ENCODE results near the gene SF3A1.

The SF3A1 gene

DNA sequence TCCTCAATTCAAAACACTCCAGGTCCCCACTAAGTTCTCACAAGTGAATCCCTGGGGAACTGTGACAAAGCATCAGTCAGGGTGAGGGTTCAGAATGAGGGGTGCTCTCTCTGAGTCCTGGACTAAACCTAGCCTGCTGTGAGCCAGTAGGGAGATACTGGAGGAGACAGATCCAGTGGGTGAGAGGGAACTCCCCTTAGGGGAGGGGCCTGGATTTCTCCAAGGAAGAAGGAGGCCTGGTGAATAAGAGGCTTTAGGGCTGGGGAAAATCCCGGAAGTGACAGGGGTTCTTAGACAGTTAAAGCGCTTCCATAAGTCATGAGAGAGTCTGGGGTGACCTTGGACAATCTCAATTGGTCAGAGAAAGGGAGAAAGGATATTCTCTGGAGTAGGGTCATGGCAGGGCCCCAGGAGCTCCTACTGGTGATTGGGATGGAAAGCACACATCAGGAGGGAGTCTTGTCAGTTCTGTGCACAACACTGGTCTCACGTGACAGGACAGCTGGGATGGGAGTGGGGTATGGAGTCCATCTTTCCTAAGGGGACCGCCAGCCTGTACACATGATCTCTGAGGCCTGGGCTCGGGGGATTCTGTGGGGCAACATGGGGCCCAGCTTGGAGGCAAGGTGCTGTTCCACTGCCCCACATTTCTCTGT lies 31.5 kb downstream of the SF3A1 start:
- DNase-seq (ENCODE audit: low spot score) = no peak

DNA sequence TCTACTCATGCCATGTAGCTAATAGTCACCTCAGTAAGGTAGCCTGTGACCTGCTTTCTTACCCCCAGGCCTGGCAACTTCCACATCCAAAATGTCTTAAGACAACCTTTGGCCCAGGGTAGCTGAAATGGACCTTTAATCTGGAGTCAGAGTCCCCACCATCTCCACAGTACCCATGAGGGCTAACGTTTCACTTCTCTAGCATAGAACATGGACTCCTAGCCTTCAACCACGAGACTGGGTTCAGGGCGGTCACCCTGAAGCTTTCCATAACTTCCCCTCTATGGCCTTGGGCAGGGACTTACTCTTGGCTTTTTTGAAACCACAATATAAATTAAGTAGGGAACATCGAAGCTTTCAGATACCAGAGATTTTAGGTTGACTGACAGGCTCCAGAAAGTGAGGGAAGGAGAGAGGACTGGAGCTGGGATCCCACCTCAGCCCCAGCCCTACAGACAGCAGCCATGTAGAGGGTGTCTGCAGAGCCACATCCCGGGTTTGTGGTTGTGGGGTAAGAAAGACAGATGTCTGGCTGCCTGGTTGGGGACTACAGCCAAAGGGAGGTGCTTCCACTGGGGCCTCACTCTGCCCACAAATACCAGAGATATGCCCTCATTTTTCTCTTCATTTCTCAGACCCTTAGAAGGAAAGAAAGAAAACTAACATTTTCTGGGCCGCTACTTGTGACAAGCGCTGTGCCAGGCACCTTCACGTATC lies 32.5 kb downstream of the SF3A1 start:
- DNase-seq (ENCODE audit: low spot score) = no peak

DNA sequence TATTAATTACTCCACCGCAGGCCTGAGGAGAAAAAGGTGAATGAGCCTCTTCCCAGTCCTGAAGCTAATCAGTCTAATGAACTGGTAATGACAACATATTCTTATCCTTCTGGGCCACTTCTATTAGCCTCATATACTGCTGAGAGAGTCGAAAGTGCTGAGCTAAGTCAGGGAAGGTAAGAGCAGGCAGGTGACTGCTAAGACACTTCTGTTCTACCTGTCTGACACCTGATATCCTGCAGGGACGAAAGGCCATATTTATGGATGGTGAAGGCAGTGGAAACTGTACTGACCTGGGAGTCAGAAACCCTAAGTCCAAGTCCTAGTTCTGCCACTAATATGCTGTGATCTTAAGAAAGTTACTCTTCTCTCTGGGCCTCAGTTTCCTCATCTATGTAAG lies 33.4 kb downstream of the SF3A1 start:
- DNase-seq (ENCODE audit: low spot score) = no peak

DNA sequence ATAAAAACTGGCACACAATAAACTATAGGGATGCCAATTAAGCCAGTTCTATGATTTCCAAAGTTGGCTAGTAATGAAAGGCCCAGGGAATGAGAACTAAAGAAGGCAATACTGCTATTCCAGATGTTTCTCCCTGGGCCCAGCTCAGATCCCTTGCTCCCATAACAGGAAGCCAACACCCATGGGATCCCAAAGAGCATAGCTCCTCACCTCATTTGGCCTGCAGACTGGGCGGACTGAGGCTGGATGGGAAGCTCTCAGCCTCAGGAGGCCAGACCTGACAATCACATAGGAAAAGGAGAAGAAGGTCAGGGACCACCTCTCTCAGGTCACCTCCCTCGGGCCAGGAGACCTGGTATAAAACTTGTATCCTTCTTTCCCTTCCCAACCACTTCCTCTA lies 35.2 kb downstream of the SF3A1 start:
- DNase-seq (ENCODE audit: low spot score) = no peak

DNA sequence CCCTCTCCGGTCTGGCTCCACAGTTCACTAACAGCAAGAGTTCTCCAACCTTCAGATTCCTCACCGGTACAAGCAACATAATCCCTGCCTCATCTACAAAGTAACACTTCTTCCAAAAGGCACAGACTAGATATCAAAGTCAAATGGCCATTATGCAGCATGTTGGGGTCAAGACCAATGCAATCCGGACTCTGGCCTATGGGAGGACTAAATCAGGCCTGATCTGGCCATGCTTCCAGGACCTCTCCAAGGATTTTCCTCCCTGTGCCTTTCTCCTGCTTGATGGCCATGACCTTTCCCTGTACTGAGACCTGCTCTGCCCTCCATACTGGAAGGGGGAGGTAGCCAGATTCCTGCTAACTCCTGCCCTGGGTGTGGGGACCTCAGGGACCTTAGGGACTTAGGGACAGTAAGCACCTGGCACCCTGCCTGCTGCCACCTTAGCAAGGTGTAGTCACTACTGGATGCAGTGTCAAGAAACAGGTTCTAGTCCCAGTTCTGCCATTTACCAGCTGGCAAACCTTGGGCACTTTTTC lies 36.6 kb downstream of the SF3A1 start:
- no peak for DNase-seq (ENCODE audit: low spot score)

DNA sequence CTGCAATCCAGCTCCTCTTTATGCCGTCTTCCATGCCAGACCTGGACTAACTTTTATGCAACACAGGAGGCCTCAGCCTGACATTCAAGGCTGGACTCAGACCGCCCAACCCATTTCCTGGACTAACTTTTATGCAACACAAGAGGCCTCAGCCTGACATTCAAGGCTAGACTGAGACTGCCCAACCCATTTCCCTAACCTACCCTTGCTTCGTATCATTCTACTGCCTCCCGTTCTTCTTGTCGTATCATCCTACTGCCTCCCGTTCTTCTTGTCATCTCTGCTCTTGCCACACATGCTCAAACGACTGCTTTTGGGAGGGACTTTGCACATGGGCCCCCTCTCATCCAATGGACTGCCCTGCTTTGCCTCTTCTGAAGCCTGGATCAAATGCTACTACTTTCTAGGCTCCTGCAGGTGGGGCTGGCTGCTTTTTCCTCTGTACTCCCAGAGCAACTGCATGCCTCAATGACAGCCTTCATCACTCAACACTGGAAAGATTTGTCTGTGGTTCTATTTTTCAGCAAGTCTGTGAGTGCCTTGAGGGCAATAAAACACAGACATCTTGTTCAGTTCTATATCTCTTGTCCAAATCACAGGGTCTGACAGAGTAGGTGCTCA lies 37.8 kb downstream of the SF3A1 start:
- no peak for DNase-seq (ENCODE audit: low spot score)

DNA sequence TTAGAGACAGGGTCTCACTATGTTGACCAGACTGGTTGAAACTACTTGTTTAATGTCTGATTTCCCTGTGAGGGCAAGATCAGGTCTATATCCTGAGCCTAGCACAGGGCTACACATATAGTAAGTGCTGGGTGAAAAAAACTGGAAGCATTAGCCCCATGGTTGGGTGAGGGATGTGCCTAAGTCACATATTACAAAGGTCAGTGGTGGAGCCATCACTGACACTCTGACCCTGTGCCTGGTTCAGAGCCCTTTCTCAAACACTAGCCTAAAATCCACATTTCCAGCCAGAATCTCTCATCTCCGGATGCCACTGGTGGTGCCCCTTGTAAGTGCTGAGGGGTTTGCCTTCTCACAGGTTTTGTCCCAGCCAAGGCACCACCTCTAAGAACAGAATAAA lies 38.9 kb downstream of the SF3A1 start:
- no peak for DNase-seq (ENCODE audit: low spot score)

DNA sequence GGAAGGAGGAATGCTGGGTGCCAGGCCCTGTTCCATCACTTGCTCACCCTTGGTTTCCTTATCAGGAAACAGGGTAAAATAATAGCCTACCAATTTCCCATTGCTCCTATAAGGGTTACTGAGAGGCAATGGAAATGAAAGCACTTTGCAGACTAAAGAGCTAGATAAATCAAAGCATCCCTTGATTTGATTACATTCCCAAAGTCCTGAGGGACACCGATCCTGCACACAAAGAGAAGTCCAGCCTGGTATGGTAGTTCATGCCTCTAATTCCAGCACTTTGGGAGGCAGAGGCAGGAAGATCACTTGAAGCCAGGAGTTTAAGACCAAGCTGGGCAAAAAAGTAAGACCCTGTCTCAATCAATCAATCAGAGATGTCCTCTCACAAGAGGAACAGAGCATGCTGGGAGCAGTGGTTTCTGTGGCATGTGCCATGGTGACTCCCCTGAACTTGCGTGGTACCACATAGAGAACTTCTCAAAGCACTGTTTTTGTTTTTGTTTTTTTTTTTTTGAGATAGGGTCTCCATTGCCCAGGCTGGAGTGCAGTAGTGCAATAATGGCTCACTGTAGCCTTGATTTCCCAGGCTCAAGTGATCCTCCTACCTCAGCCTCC lies 40.6 kb downstream of the SF3A1 start:
- no peak for DNase-seq (ENCODE audit: low spot score)

DNA sequence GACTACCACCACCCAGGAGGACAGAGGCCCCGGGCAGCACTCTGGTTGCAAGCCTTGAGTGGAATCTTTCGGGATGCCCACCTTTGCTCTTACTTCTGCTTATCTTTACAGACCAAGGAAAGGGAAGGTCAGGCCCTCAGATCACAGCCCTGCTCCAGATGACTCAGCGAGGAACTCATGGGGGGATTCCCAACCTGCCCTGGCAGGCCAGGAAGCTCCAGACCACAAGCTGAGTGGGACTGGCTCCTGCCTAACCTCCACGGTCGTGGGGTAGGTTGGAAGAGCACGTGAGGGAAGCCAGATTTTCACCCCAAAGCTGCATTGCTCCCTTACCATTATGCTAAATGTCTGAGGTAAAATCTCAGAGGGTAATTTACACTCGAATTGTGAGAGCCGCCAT lies 41.8 kb downstream of the SF3A1 start:
- DNase-seq (ENCODE audit: low spot score) = no peak

DNA sequence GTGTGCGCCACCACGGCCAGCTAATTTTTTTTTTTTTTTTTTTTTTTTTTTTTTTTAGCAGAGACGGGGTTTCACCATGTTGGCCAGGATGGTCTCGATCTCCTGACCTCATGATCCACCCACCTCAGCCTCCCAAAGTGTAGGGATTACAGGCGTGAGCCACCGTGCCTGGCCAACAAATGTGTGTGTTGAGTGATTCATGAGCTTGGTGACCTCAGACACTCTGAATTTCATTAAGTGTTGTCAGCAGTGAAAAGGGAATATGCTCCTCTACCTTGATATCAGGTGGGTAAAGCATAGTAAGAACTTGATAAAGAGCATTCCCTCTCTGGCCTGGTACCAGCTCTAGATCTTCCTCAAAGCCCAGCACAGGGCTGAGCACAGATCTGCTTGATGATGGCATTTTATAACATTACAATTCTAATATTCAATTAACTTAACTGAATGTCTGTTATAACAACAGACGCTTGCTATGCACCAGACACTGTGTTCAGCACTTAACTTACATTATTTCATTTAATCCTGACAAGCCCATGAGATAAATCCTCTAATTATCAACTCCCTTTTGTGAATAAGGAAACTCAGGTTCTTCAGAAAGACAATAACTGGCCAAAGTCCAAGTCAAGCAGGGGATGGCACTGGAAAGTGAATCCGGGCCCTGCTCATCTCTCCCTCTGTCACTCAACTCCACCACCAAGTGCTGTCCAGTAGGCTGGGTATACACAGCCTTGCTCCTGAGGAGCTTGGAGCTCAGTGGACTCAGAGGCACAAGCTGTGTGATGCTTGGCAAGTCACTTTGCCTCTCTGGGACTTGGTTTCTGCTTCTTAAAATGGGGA lies 42.9 kb downstream of the SF3A1 start:
- no peak for DNase-seq (ENCODE audit: low spot score)

DNA sequence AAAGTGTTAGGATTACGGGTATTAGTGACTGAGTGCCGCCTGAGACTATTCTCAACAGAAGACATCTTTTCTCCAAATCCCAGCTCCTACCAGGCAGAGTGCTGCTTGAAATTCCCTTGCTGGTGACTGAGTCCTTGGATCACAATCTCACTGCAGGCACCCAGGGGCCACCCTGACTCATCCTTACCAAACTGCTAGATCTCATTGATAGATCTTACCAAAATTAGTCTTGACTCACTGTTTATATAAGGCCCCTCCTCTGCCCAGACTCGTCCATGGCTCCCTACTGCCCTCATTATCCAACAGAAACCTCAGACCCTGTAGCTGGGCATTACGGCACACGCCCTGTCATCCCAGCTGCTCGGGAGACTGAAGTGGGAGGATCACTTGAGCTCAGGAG lies 44.6 kb downstream of the SF3A1 start:
- DNase-seq (ENCODE audit: low spot score) = no peak

DNA sequence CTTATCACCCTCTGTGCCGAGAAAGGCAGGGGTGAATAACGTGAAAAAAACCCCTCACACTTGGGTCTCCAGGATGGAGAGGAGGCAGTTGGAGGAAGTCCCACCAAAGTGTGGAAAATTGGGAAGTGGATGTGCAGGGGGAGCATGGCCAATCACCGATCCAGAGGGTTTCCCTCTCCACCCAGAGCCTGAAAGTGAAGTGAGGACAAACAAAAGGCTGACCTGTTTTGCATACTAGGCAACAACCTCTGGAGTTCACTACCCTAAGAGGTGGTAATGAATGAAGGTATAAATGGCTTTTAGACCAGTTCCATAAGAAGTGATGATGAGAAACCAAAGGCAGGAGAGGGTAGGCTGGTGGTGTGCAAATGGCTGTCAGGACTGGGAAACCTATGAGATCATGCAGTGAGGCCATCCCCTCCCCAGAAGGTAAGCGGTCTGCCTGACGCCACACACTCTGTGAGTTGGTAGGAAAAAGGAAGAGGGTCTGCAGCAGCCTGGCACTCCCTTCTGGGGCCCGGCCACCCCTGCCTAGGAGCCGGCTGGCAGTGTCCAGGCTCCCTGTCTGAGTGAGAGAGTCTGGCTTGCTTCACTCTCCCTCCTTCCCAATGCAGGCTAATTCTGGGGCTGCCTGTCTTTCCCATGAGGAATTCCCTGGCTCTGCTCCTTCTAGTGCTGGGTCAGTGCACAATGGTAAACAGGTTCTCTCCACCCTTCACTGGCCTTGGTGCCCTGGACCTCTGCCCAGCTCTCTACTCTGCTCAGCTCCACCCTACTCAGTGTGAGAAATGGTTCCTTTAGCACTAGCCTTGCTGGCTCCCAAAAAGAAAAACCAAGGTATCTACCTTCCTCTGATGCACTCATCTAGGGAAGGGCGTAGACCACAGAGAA lies 45.6 kb downstream of the SF3A1 start:
- no peak for DNase-seq (ENCODE audit: low spot score)

DNA sequence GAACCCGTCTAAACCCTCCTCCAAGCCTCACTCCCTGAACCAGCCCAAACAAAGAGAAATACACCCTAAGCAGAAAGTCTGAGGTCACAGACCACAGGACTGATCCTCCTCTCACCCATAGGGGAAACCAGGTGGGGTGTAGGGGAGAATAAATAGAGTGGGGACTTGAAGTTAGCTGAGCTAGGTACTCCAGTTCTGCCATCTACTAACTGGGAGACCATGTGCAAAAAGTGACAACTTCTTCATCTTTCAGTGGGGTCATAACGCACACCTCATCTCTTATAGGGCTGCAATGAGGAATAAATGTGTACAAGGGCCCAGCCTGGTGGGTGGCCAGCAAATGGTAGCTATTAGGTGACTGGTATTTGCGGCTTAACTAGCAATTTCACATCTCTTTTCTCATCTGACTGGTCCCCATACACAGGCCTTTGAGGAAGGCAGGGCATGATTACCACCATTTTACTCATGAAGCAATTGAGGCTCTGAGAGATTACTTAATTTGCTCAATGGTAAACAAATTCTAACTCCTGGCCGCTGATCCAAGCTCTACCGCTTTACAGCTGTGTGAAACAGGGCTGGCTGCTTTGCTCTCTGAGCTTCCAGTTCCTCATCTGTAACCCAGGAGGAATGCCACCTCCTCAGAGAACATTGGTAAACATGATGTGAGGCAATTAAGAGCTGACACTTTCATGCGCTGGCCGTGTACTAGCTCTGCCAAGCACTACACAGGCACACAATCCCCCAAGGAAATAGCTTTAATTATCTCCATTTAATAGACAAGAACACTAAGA lies 46.5 kb downstream of the SF3A1 start:
- DNase-seq (ENCODE audit: low spot score) = no peak

DNA sequence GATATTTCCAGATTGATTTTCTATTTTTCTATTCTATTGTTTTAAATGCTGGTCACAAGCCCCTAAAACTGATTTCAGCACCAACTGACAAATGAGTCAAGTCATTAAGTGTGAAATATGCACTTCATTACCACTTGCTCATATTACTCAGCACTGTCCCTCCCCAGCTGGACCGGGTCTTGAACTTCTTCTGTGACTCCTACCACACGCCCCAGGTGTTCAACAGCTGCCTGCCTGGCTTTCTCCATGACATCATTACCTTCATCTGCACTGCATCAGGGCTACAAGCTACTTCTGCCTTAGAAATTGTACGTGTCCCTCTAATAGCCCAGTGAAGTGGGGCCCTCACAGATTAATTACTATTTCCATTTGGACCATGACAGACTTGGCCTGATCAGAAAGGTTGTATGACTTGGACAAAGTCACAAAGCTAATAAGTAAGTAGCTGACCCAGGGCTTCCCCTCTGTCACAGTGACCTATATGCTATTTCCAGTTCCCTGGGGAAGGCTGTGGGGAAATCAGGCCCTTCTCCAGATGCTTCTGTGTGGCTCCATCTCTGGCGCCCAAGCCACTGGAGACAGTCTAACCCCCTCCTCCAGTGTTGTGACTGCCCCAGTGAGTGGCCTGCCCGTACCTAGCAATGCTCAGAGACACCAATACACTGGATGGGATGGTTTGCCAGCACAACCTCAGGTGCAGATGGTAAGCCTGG lies 48.0 kb downstream of the SF3A1 start:
- DNase-seq (ENCODE audit: low spot score) = no peak

DNA sequence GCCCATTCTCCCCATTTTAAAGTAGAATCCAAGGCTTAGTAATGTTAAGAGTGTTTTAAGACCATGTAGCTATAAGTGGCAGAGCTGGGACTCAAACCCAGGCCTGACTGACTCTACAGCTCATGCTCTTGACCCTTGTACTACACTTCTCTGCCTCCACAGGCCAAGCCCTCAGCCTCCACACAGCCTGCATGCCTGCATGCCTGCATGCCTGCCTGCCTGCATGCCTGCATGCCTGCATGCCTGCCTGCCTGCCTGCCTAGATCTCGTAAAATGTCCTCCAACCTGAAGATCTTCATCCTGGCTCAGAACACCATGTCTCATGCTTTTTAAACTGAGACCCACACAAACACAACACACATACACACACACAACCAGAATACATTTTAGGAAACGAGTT lies 48.6 kb downstream of the SF3A1 start:
- DNase-seq (ENCODE audit: low spot score) = no peak

DNA sequence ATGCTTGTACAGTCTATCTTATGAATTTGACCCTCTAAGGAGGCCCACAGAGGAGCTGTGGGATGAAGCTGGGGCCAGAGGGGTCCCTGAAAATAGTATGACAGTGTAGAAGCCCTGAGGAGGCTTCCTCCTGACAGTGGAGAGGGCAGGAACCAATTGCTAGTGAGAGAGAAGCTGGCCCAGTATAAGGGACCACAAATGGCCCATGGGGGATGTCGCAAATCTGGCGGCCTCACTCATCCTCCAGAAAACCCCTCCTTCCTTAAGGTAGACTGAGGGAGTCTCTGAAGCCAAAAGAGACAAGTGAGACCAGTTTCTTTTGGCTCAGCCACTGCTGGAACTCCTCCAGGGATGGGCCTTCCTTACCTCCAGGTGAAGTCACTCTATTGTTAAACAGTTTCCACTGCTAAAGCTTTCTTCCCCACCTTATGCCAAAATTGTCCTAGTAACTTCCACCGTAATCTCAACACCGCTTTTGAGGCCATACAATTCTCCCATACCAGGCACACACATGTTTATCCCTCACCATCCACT lies 49.6 kb downstream of the SF3A1 start:
- DNase-seq (ENCODE audit: low spot score) = no peak

DNA sequence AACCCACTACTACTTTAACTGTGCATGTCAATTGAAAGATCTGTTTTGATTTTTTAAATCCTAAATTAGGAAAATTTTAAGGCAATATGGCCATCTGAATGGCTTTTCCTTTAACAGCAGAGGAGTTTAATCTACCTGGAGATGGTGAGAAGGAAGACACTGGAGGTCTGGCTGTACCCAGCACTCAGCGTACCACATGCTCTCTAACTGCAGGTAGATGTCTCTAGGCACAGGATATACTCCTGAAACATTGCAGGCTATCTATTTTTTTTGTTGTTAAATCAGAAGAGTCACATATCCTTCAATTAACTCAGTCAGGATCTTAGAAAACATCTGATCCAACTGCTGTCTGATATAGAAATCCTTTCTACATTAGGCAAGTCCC lies 50.1 kb downstream of the SF3A1 start:
- DNase-seq (ENCODE audit: low spot score) = no peak

DNA sequence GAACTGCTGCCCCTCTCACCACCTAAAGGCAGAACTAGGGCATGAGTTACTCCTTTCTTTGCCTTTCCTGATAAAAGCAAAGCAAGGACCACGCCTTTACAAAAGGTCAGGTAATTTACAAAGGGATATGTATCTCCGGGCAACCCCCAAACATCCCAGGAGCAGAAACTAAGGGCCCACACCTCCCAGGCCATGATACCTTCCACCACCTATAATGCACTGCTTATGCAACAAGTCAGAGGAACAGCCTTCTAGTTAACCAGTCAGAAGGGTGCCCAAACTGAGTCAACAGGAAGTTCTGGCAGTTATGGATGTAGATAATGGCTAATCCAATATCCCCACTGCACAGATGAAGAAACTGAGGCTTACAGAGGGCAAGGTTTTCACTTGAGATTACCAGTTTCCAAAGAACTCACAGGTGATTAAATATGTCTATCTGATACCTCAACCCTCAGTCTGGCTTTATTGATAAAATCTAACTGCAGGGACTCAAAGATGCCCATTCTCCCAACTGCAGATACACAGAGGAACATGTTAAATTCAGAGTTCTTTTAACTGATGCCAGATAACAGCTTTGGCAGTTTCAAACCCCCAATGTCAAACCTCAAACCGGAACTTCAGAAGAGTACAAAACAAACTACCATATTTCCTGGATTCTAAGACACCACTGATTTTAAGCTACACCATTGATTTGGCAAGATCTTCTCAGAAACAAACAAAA lies 50.6 kb downstream of the SF3A1 start:
- no peak for DNase-seq (ENCODE audit: low spot score)

DNA sequence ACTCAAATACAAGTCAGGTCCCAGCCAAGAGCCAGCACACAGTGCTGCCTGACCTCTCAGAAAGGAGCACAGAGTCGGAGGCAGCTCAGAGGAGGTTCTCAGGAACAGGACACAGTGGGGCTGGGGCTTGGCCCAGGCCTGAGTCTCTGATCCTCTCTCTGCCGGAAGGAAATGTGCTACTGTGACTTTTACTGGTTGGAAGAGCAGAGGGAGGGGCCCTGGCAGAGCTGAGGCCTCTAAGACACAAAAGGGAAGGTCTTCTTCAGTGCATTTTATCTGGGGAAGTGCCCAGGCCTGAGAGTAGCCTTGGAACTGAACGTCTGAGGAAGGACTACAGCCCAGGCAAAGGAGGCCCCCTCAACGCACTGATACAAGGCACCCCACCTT lies 51.2 kb downstream of the SF3A1 start:
- DNase-seq (ENCODE audit: low spot score) = no peak
